H1 (cell line): ENCODE data around the gene SLIT3. TPM values are rescaled to one million over a fixed set of nuclear protein-coding genes. Genes with fewer than 3 reads are reported as not detected.

ENCODE experiments used
- BACH1 ChIP-seq: IDR thresholded peaks from 2 replicates; pipeline ENCODE4 v1.6.1; 2012; ENCODE audit warnings: low read length, improper control_type of control experiment
- CBX8 ChIP-seq: fragments of 300-800, 300-1000 bp; sonication (generic); IDR thresholded peaks from 2 replicates; pipeline ENCODE4 v1.7.1; 2016; ENCODE audit warnings: low read depth, low read length, borderline replicate concordance
- CEBPB ChIP-seq: IDR thresholded peaks from 2 replicates; pipeline ENCODE4 v1.6.1; 2012; ENCODE audit warnings: low read depth, low read length
- FOSL1 ChIP-seq: IDR thresholded peaks from 2 replicates; pipeline ENCODE4 v1.6.1; 2011; ENCODE audit warnings: mild to moderate bottlenecking, low read depth, low read length, moderate library complexity; ENCODE audit not compliant: insufficient read depth
- KDM5A ChIP-seq: fragments of 200-600 bp; IDR thresholded peaks from 2 replicates; pipeline ENCODE4 v1.7.1; 2012; ENCODE audit warnings: mild to moderate bottlenecking, low read length, inconsistent platforms, mixed read lengths
- POLR2A ChIP-seq, 2 experiments: IDR thresholded peaks; 1 replicate in 1 of 2; 2 replicates in 1 of 2; pipeline ENCODE4 v1.6.1; 2011; ENCODE audit warnings: low read depth in 2 of 2, low read length in 2 of 2, mild to moderate bottlenecking in 2 of 2; ENCODE audit errors: control extremely low read depth in 1 of 2
- RAD21 ChIP-seq, 2 experiments: IDR thresholded peaks in 1 of 2; conservative IDR thresholded peaks in 1 of 2; 2 replicates each; pipeline ENCODE4 v1.6.1; 2011; ENCODE audit warnings: low read depth in 2 of 2, low read length in 2 of 2, improper control_type of control experiment in 1 of 2, inconsistent platforms in 1 of 2, mild to moderate bottlenecking in 1 of 2, moderate library complexity in 1 of 2
- RBBP5 ChIP-seq: IDR thresholded peaks from 2 replicates; pipeline ENCODE4 v1.7.1; 2012; ENCODE audit warnings: low read depth, mild to moderate bottlenecking, inconsistent platforms, low read length, moderate library complexity, borderline replicate concordance
- TCF12 ChIP-seq: IDR thresholded peaks from 2 replicates; pipeline ENCODE4 v1.6.1; 2011; ENCODE audit warnings: low read depth, mild to moderate bottlenecking, low read length
- polyA plus RNA-seq, 7 experiments: library from polyadenylated mRNA; depleted of rRNA in 3 of 7; stranded (reverse) in 5 of 7; unstranded in 2 of 7; fragments of >200 nt in 5 of 7; fragments of 200-250 nt in 2 of 7; gene quantifications; 1 replicate in 5 of 7; 2 replicates in 1 of 7; 4 replicates in 1 of 7; pipeline versions ENCODE4 v1.2.1 to v1.2.3, GENCODE V29; 2011 to 2013; ENCODE audit warnings: missing spikeins in 2 of 7, mixed read lengths in 2 of 7
- total RNA-seq: library from RNA; stranded (reverse); fragmentation: NEBNext Ultra II Directional; extraction: Animal tissue kit (Norgen Biotek cat#: 25700); gene quantifications from 2 replicates; pipeline ENCODE4 v1.2.1, GENCODE V29; 2021
- TF ChIP-seq, protein P1 (sequence below): IDR thresholded peaks from 2 replicates; pipeline ENCODE4 v1.6.1; 2012; ENCODE audit warnings: inconsistent platforms

SLIT3 gene
- total and polyA plus RNA-seq, 2 of the 8 experiments (the other 6 are each of a cell fraction or from before 2014, with no cell fraction given), result 1.1 to 1.2 TPM

DNA sequence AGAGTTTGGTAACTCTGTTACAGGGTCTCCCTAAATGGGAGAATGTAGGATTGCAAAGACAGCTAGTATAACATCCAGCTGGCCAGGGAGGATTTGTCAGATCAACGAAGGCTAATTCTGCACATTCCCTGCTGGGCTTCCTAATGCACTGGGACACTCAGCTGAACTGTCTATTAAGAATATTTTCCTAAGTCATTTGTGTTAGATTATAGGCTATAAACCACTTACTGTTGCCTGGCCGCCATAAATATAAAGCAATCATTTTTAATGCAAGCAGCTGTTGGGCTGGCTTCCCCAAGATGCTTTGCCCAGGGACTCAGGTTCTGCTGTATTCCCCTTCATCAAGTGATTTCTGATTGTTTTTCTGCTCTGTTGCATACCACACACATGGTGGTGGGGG is 35.3 kb upstream of the SLIT3 start (continued):
- TF ChIP-seq, protein P1, sequence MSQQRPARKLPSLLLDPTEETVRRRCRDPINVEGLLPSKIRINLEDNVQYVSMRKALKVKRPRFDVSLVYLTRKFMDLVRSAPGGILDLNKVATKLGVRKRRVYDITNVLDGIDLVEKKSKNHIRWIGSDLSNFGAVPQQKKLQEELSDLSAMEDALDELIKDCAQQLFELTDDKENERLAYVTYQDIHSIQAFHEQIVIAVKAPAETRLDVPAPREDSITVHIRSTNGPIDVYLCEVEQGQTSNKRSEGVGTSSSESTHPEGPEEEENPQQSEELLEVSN, result no peak
- TF ChIP-seq POLR2A (IDR thresholded peaks at IDR 0.05; ENCODE audit: control extremely low read depth in 1 of 2, low read depth in 2 of 2, low read length in 2 of 2) (no peak), RAD21 (IDR thresholded peaks at IDR 0.05 in 1 of 2, conservative IDR thresholded peaks at IDR 0.05 in 1 of 2; ENCODE audit: low read depth in 2 of 2, low read length in 2 of 2) (no peak), CEBPB (no peak), BACH1 (no peak), CBX8 (no peak), FOSL1 (no peak), RBBP5 (no peak), KDM5A (no peak), TCF12 (no peak)
- TF ChIP-seq, all 59 proteins: peak for 0
